NCI-H146 (cell line): ENCODE results near the gene NPAS3.

ENCODE experiments used
- DNase-seq: peaks from one replicate; lab custom pipeline; 2025; lab: John Stamatoyannopoulos, UW

Gene NPAS3

DNA sequence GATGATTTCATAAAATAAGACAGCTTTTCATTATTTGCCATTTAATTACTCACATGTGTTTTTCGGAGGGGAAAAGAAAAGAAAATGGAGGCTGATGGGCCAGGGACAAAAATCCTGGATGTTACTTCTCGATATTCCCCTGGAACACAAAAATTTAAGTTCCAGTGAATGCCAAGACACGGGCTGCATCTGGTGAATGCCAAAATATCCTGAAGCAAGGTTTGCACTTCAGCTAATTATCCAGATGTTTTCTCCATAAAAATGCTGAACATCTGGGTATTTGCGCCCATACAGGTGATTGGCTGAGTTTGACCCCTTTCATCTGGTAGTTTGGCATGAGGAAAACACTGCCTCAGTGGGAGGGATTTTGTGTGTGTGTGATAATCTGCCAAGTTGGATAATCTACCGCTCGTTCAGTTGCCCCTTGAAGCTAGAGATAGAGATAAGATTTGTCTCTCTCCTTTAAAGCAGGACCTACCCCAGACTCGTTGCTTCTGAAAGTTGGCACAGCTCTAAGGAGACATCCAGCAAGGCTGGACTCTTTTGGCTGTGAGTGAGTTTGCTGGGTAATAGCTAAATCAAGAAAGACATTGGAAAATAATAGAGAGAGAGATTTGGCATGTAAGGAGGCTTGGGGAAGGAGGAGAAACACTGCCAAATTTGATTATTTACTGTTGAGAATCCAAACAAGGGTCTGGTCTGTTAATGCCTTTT is 622.2 kb downstream of the NPAS3 start:
- DNase-seq: no peak

DNA sequence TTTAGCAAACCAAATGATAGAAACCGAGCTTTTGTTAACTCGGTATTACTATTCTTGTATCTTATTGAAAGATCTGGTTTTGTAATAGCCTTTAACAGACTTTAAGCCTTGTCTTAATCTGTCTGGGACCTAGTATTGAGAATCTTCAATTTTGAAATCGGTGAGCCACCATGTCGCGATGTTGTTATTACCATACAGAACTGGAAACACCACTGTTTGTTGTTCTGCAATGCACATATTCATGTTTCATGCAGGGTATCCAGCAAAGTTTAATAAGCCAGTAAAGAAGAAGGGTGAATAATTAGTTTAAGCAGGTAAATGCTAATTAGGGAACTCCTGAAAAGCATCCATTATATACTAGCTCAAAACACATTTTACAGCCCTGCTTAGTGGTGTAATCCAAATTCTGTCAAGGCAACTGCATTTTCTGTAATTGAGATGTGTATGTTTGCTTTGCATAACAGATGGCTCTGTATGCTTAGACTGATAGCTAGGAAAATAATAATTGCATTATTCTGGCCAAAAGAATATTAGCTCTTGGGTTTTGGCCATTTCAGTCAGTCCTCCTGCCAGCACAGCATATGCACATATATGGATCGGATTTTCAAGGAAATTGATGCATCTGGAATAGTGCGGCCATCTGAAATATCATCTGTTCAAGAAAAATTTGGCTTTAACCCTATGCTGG is 623.0 kb downstream of the NPAS3 start:
- no peak for DNase-seq

GRCh38 chr14:33563191-33563900 is 624.7 kb downstream of the NPAS3 start:
- no peak for DNase-seq

DNA sequence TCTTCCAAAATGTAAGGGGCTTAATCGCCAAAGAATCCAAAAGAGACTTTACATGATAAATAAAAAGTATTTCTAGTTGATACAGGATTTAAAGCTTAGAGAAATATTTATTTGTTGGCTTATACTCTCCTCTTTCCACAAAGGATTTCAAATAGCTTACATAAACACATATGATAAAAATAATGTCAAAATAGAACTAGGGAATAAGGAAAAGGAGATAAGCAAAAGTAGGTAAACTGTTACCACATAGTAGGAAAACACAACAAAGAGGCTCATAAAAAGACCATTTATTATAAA is 625.2 kb downstream of the NPAS3 start:
- no peak for DNase-seq

DNA sequence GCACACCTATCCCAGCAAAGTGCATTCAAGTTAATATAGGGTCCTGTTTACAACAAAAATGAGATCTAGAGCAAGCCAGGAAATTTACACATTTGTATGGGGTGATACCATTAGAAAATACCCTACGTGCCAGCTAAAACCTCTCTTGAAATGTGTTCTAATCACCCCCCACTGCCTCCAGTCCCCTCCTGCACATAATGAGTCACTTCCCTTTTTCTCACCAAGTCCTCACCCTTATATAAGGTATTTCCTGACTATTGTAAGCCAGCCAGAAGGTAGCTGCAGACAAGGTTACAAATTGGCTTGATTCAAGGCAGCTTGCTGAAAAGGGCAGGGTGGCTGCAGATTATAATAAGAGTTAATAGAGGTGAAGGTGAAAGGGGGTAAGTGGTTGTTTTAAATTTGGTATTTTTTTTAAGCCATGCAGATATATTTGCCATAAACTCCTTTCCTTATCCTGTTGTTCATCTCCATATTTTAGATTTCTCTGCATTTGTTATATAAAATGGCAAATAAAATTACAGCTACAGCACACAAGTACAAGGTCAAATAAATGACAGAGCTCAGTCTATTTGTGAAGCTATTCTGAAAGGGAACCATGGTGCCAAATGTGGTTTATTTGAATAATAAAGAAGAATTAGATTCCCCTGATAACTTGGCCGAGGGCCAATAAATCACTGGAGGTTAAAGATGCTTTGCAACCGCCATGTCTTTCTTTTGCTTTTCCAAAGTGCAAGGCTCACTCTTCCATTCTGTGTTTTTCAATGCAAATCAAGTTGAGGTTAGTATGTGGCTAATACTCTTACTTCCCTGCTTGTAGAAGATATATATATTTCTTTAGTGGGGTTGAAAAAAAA is 626.3 kb downstream of the NPAS3 start:
- no peak for DNase-seq

DNA sequence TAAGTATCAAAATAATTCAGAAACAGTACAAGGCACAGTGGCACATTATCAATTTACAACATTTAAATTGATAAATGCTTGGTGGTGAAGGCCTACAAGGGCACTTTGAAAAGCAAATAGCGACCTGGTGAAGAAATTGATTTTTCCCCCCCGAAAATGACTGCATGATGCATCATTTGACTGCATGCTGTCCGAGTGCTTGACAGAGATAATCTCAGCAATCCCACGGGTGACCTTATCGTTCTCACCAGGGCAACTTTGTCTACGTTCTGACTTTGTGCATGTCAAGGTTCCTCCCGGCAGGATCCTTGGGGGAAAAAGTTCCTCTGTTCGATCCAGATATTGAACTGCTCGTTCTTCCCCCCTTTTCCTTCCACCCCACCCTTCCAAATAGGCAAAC is 627.4 kb downstream of the NPAS3 start:
- DNase-seq: no peak

- DNase-seq: no peak
Observed at GRCh38 chr14:33567023-33567728, 628.5 kb downstream of the NPAS3 start.

- no peak for DNase-seq
Observed at GRCh38 chr14:33567731-33568130, 629.1 kb downstream of the NPAS3 start.

GRCh38 chr14:33568935-33569579 is 630.4 kb downstream of the NPAS3 start:
- no peak for DNase-seq

DNA sequence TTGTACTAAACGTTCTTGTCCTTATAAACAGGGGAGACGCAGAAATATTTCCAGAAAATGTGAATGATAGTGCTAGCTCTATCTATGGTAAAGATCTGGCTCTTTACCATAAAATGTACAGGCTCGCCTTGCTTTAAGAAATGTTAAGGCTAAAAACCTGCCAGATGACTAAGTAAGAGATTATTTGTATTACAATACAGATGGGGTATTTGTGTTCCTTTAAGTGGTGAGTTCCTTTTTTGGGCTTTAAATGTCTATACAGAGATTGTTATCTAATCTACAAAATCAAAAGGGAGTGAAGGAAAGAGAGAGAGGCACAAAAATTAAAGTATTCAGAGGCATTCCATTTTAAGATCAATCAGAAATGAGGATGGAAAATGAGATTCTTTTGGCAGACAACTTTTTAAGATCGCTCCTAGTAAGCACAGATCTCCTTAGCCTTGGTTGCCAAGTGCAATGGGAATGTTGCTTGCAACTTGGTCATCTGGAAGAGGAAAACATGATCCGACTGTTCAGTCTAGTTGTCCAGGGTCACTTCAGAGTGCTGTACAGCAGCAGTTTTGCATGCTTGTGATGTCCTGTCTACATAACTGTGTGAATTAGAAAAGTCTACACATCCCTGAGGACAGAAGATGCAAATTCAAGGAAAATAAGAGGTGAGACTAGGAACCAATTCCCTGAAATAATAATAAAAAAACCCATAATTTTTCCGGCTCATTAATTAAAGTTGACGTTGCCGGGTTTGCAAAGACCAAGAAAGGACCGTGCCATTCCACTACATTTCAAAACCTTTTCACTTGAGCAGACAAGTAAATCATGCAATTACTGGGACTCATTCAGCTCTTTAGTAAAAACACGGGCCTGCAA is 631.4 kb downstream of the NPAS3 start:
- no peak for DNase-seq

GRCh38 chr14:33570694-33571310 is 632.1 kb downstream of the NPAS3 start:
- no peak for DNase-seq

DNA sequence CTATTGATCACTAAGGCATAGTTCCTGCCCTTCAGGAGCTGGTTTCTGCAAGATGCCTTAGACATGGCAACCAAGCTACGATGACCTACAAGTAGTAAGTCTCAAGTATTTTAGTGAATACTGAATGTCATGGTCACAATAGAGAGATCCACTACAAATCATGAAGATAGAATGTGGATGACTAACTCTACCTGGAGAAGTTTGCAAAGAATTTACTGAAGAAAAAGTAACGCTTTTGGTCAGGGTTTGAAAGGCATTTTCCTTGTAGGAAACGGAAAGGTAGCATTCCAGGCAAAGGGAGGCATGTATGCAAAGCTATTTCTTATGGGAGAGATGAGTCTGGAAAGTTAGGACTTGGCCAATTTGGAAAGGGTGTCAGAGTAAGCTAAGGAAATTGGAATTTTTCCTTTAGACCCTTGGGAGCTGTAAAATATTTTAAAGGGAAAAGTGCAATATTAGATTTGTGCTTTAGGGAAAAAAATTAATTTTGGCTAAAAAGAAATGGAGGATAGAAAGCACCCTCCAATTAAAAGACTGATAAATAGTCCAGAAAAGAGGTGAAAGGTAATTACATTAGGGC is 634.7 kb downstream of the NPAS3 start:
- no peak for DNase-seq

DNA sequence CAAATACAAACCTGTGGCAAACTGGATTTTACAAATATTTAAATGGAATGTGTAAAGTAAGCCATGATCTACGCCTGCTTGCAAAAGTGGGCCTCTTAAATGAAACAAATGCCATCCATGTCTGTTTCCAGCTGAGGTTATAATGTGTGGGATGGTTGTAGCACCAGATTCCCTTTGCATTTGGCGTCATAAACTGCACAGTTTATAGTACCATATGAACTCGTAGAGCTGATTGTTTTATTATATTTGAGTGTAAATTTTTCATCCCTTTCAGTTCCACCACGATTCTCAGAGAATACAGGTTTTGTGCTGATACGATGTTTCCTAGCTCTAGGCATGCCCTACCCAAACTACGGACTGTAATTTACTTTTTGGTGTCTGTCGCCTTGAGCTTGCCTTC is 637.3 kb downstream of the NPAS3 start:
- no peak for DNase-seq

DNA sequence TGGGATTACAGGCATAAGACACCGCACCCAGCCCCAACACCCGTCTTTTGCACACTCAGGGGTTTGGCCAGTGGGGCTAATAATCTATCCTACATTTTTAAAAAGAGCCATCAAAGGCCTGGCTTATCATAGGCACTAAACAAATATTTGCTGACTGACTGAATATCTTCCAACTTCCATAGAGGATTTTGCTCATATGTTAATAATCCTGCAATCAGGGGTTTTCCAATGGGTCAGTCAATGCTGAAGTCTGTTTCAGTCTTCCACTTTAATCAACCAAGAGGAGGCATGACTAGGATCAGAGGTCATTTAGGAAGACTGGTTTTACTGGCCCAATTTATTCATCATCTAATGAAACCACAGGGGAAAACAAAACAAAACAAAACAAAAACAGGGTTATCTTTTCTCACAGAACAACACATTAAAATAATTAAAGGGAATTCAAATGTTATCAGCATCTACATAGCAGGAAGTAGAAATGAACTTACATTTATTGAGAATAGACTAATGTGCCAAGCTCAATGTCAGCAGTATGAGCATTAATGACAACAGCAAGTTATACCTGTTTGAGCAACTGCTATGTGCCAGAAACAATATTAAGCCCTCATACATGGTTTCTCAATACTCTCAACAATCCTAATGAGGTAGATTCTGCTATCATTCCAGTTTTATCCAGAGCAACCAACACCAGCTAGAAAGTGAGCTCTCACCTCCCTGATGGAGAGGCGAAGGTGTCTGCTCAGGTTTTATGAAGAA is 640.0 kb downstream of the NPAS3 start:
- no peak for DNase-seq

DNA sequence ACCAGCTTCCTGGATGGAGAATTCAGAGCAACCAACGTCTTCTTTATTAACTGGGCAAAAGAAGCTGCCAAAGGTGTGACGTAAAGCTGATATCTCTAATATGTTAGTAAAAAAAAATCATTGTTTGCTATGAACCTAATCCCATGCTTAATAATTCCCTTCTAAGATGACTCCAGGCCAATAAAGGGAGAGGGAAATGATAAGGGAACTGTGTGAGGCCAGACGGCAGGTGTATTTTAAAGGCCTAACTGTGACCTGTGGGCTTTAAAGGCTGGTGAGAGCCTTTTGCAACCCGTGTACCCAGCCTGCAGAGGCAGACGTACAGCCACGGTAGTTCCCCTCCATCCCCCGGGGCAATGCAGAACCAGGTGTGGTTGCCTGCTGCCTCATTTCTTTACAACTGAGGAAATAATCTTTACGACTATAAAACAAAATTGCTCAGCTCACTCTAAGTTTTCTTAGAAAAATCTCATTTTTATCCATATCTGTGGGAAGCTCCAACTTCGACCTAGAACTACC is 641.6 kb downstream of the NPAS3 start:
- no peak for DNase-seq

- DNase-seq: no peak
Observed at GRCh38 chr14:33580841-33581240, 642.2 kb downstream of the NPAS3 start.

- DNase-seq: no peak
Observed at GRCh38 chr14:33584697-33585096, 646.0 kb downstream of the NPAS3 start.

- no peak for DNase-seq
Observed at GRCh38 chr14:33586806-33587205, 648.1 kb downstream of the NPAS3 start.
